GM12801 (cell line): ENCODE results near the gene AHR.

Experiments used
- CTCF ChIP-seq: IDR thresholded peaks from one replicate; pipeline ENCODE4 v1.5.1; 2011; ENCODE audit warnings: control low read depth; ENCODE audit not compliant: insufficient read length; ENCODE audit errors: extremely low read depth

AHR gene

GRCh38 chr7:17391366-17391765 lies 92.9 kb downstream of the AHR start:
- TF ChIP-seq CTCF: no peak

GRCh38 chr7:17392846-17393245 lies 94.4 kb downstream of the AHR start:
- TF ChIP-seq CTCF: no peak
